Astrocyte (in vitro differentiated cells and primary cell): Measurements from ENCODE around the gene ATP13A2. TPM values are rescaled to one million over a fixed set of nuclear protein-coding genes. Genes with fewer than 3 reads are reported as not detected.

Experiments used
- DNase-seq: peaks from one replicate; pipeline ENCODE4 v3.0.0-alpha.2; 2010; ENCODE audit warnings: low read depth
- FAIRE-seq: peaks from 2 replicates; lab custom pipeline; 2011; peaks lifted over from hg19 to GRCh38; lab: Jason Lieb, UNC
- H2AFZ ChIP-seq: 2 replicates; pipeline ENCODE4 v1.6.0; 2012; ENCODE audit warnings: low read depth, low read length, inconsistent platforms
- H3K27ac ChIP-seq: 2 replicates; pipeline ENCODE4 v1.5.1; 2011; ENCODE audit warnings: low read depth, low read length, inconsistent platforms
- H3K27me3 ChIP-seq: 2 replicates; pipeline ENCODE4 v1.6.0; 2011; ENCODE audit warnings: low read length, inconsistent platforms; ENCODE audit not compliant: insufficient read depth
- H3K36me3 ChIP-seq: 2 replicates; pipeline ENCODE4 v1.5.1; 2011; ENCODE audit warnings: low read length, inconsistent platforms; ENCODE audit not compliant: insufficient read depth
- H3K4me1 ChIP-seq: 2 replicates; pipeline ENCODE4 v1.5.1; 2011; ENCODE audit warnings: low read length, inconsistent platforms; ENCODE audit not compliant: insufficient read depth
- H3K4me2 ChIP-seq: 2 replicates; pipeline ENCODE4 v1.6.0; 2012; ENCODE audit warnings: low read length, inconsistent platforms
- H3K4me3 ChIP-seq: 2 replicates; pipeline ENCODE4 v1.5.1; 2011; ENCODE audit warnings: low read depth, mild to moderate bottlenecking, low read length, inconsistent platforms; ENCODE audit not compliant: insufficient read depth
- H3K79me2 ChIP-seq: 2 replicates; pipeline ENCODE4 v1.6.0; 2012; ENCODE audit warnings: mild to moderate bottlenecking, low read length, inconsistent platforms; ENCODE audit not compliant: insufficient read depth
- H3K9ac ChIP-seq: 2 replicates; pipeline ENCODE4 v1.6.0; 2012; ENCODE audit warnings: mild to moderate bottlenecking, low read length, inconsistent platforms
- H3K9me3 ChIP-seq: 2 replicates; pipeline ENCODE4 v1.5.1; 2012; ENCODE audit warnings: low read depth, mild to moderate bottlenecking, low read length, inconsistent platforms; ENCODE audit not compliant: insufficient read depth
- H4K20me1 ChIP-seq: 2 replicates; pipeline ENCODE4 v1.6.0; 2012; ENCODE audit warnings: low read length, inconsistent platforms; ENCODE audit not compliant: insufficient read depth
- H3K27ac Mint-ChIP-seq: one replicate; pipeline ENCODE4 v1.8.0; 2021; ENCODE audit warnings: mild to moderate bottlenecking, mixed read lengths; ENCODE audit not compliant: unreplicated experiment
- H3K27me3 Mint-ChIP-seq: one replicate; pipeline ENCODE4 v1.8.0; 2021; ENCODE audit warnings: low read depth, mixed read lengths; ENCODE audit not compliant: unreplicated experiment
- H3K36me3 Mint-ChIP-seq: one replicate; pipeline ENCODE4 v1.8.0; 2021; ENCODE audit warnings: low read depth, mixed read lengths; ENCODE audit not compliant: unreplicated experiment
- H3K4me1 Mint-ChIP-seq: one replicate; pipeline ENCODE4 v1.8.0; 2021; ENCODE audit warnings: low read depth, mixed read lengths; ENCODE audit not compliant: unreplicated experiment
- H3K4me3 Mint-ChIP-seq: one replicate; pipeline ENCODE4 v1.8.0; 2021; ENCODE audit warnings: mild to moderate bottlenecking, moderate library complexity, mixed read lengths; ENCODE audit not compliant: unreplicated experiment
- H3K9me3 Mint-ChIP-seq: one replicate; pipeline ENCODE4 v1.8.0; 2021; ENCODE audit warnings: mild to moderate bottlenecking, mixed read lengths; ENCODE audit not compliant: unreplicated experiment
- CTCF ChIP-seq: IDR thresholded peaks from 2 replicates; pipeline ENCODE4 v1.5.1; 2011; ENCODE audit warnings: low read depth, mild to moderate bottlenecking, inconsistent platforms, low read length, moderate library complexity; ENCODE audit not compliant: insufficient read depth
- EZH2 ChIP-seq: IDR thresholded peaks from 2 replicates; pipeline ENCODE4 v1.6.1; 2012; ENCODE audit warnings: mild to moderate bottlenecking, low read length, inconsistent platforms; ENCODE audit not compliant: insufficient read depth
- total RNA-seq: library from RNA; stranded (reverse); gene quantifications from 2 replicates; pipeline ENCODE4 v1.2.1, GENCODE V29; 2021

The ATP13A2 gene
- total RNA-seq, 1 donor from 2014 or later = 67.8 TPM

GRCh38 chr1:16969651-16970050, 42.1 kb downstream of the ATP13A2 start:
- no peaks in the 10 kb centered on the region for H3K9me3 ChIP-seq
- peaks cover 7% of the 10 kb centered on the region for H3K36me3 ChIP-seq
- no peak overlapping the region for H2AFZ ChIP-seq
- Mint-ChIP-seq H3K4me1 (peaks cover 9% of the 10 kb centered on the region), H3K4me3 (no peak overlapping the region), H3K27me3 (no peaks in the 10 kb centered on the region), H3K36me3 (peaks cover 12% of the 10 kb centered on the region), H3K9me3 (no peaks in the 10 kb centered on the region), H3K27ac (no peak overlapping the region)
- no peaks in the 10 kb centered on the region for H3K27me3 ChIP-seq
- no peak overlapping the region for H3K9ac ChIP-seq
- DNase-seq (no peak), FAIRE-seq (no peak)
- H3K4me1 ChIP-seq = peaks cover 30% of the 10 kb centered on the region
- no peak overlapping the region for H3K4me2 ChIP-seq
- H3K27ac ChIP-seq = no peak overlapping the region
- no peaks in the 10 kb centered on the region for H3K79me2 ChIP-seq
- H4K20me1 ChIP-seq = peaks cover 26% of the 10 kb centered on the region
- no peak for TF ChIP-seq EZH2
- no peak for TF ChIP-seq CTCF
- H3K4me3 ChIP-seq = no peak overlapping the region

- peaks cover 12% of the 10 kb centered on the region for H3K36me3 Mint-ChIP-seq
Observed at GRCh38 chr1:16969057-16969611, 42.6 kb downstream of the ATP13A2 start.

More at GRCh38 chr1:16969057-16969611, 42.6 kb downstream of the ATP13A2 start:
- Mint-ChIP-seq H3K4me3 (no peak overlapping the region), H3K4me1 (peaks cover 9% of the 10 kb centered on the region), H3K27ac (no peak overlapping the region), H3K9me3 (no peaks in the 10 kb centered on the region), H3K27me3 (no peaks in the 10 kb centered on the region)
- DNase-seq = no peak
- no peak for FAIRE-seq
- H3K36me3 ChIP-seq = peaks cover 7% of the 10 kb centered on the region
- H3K4me1 ChIP-seq = peaks cover 30% of the 10 kb centered on the region
- H4K20me1 ChIP-seq = peaks cover 26% of the 10 kb centered on the region
- no peak overlapping the region for H3K27ac ChIP-seq
- TF ChIP-seq EZH2 (no peak), CTCF (no peak)
- no peaks in the 10 kb centered on the region for H3K9me3 ChIP-seq
- no peak overlapping the region for H3K9ac ChIP-seq
- no peak overlapping the region for H2AFZ ChIP-seq
- H3K4me3 ChIP-seq = no peak overlapping the region
- H3K79me2 ChIP-seq = no peaks in the 10 kb centered on the region
- no peak overlapping the region for H3K4me2 ChIP-seq
- no peaks in the 10 kb centered on the region for H3K27me3 ChIP-seq
